ENCODE results near the gene ZC3H4. TPM values are rescaled to one million over a fixed set of nuclear protein-coding genes. Genes with fewer than 3 reads are reported as not detected.
A peak's percentile ranks its signal among the peaks of the same experiment; 100 is the strongest.

ZC3H4 gene
- total and polyA plus RNA-seq, 9 of the 15 experiments (the other 6 are each of a cell fraction or from before 2014, with no cell fraction given), result 2.2 to 75.6 (median 18.3) TPM

- TF ChIP-seq SMARCE1 (IDR thresholded peaks at IDR 0.05) (0 out of 2 replicates have a peak, but pooled peaks have one; percentile 51), DEAF1 (CRISPR knock-in tag; IDR thresholded peaks at IDR 0.05) (peak; percentile 17; the same call in 1 of the 2 replicates), CCAR2 (IDR thresholded peaks at IDR 0.05; ENCODE audit: low read depth, low read length) (no peak), NCOA1 (IDR thresholded peaks at IDR 0.05; ENCODE audit: low read depth) (no peak), POLR2AphosphoS5 (IDR thresholded peaks at IDR 0.05; ENCODE audit: control insufficient read depth, insufficient read depth, low read depth, low read length) (peak; percentile 71; the same call in 1 of the 2 replicates), MYC (IDR thresholded peaks at IDR 0.05; ENCODE audit: low read depth, low read length) (peak; percentile 100), MYC (CRISPR knock-in tag; IDR thresholded peaks at IDR 0.05; ENCODE audit: borderline replicate concordance, low read depth) (peak; percentile 83), ELF1 (tag; IDR thresholded peaks at IDR 0.05) (no peak), ZNF436 (CRISPR knock-in tag; IDR thresholded peaks at IDR 0.05) (no peak), PHB (CRISPR knock-in tag; IDR thresholded peaks at IDR 0.05) (no peak), ZNF174 (CRISPR knock-in tag; IDR thresholded peaks at IDR 0.05) (no peak), PRMT5 (CRISPR knock-in tag; IDR thresholded peaks at IDR 0.05) (no peak), NR0B1 (IDR thresholded peaks at IDR 0.05; ENCODE audit: partially characterized antibody) (no peak), ZBTB33 (CRISPR knock-in tag; IDR thresholded peaks at IDR 0.05) (0 out of 2 replicates have a peak, but pooled peaks have one; percentile 24), TSC22D4 (tag; IDR thresholded peaks at IDR 0.05) (no peak), HSF4 (CRISPR knock-in tag; IDR thresholded peaks at IDR 0.05; ENCODE audit: borderline replicate concordance) (no peak), FOXA3 (CRISPR knock-in tag; conservative IDR thresholded peaks at IDR 0.05 in 1 of 2, IDR thresholded peaks at IDR 0.05 in 1 of 2) (peak; percentile 6 to 48; a peak in 1 of 4 replicates), U2AF2 (optimal IDR thresholded peaks at IDR 0.05; ENCODE audit: low read depth, low read length) (no peak), ARNT (IDR thresholded peaks at IDR 0.05) (no peak; a peak in 1 of 4 replicates), ZNF277 (CRISPR knock-in tag; IDR thresholded peaks at IDR 0.05; ENCODE audit: borderline replicate concordance) (no peak), CXXC5 (CRISPR knock-in tag; IDR thresholded peaks at IDR 0.05) (peak; percentile 81), FOXJ3 (CRISPR knock-in tag; IDR thresholded peaks at IDR 0.05) (peak; percentile 67), MECOM (CRISPR knock-in tag; IDR thresholded peaks at IDR 0.05) (no peak)
These were observed 3.8 kb downstream of the ZC3H4 start (continued) for GRCh38 chr19:47109541-47110375.
